K562 (cell line): Measurements from ENCODE around the gene TEX30. TPM values are rescaled to one million over a fixed set of nuclear protein-coding genes. Genes with fewer than 3 reads are reported as not detected.

Experiments
- ATAC-seq: fragments of 200-7000 bp; cut with Tn5 transposase; 3 replicates; pipeline ENCODE4 v1.9.1; 2020; ENCODE audit warnings: moderate library complexity
- BruUV-seq: library from RNA; stranded (reverse); fragments of 400-500 nt; replicated peaks from 2 replicates; lab custom pipeline; 2021; lab: Mats Ljungman, UMichigan
- CTCF ChIA-PET: fragments of 300-600 bp; formaldehyde crosslinking; extraction: SDS; loops from one replicate; lab custom pipeline; 2021; ENCODE audit warnings: low intra/inter-chr PET ratio; lab: Yijun Ruan, JAX
- POLR2A ChIA-PET: fragments of 300-600, 350-650 bp; sonication (Branson Sonifier 250); formaldehyde crosslinking; extraction: SDS; loops from one replicate; lab custom pipeline; 2021; ENCODE audit warnings: antibody characterized with exemption, inconsistent platforms; lab: Yijun Ruan, JAX
- DNase-seq, 4 experiments: peaks; one replicate each; pipeline versions ENCODE4 v3.0.0 to v3.0.0-alpha.2; 2011 to 2018; ENCODE audit warnings: low spot score in 3 of 4, mixed read lengths in 3 of 4; ENCODE audit errors: extremely low read depth in 1 of 4
- FAIRE-seq: peaks from 2 replicates; lab custom pipeline; 2011; peaks lifted over from hg19 to GRCh38; lab: Jason Lieb, UNC
- H2AFZ ChIP-seq: 2 replicates; pipeline ENCODE4 v1.6.0; 2011; ENCODE audit warnings: low read depth, low read length, control low read depth, inconsistent platforms
- H3K27ac ChIP-seq: fragments of 200-600 bp; 3 replicates; pipeline ENCODE4 v1.8.0; 2011; ENCODE audit warnings: low read depth, mild to moderate bottlenecking, control low read depth, inconsistent platforms, low read length, moderate library complexity, mixed read lengths; ENCODE audit errors: extremely low read depth
- H3K27me3 ChIP-seq, 2 experiments: fragments of 300-600 bp in 1 of 2; 2 replicates in 1 of 2; 3 replicates in 1 of 2; pipeline versions ENCODE4 v1.6.0 to v1.8.0; 2011; ENCODE audit warnings: inconsistent platforms in 2 of 2, low read length in 2 of 2, mild to moderate bottlenecking in 1 of 2, mixed read lengths in 1 of 2, moderate library complexity in 1 of 2; ENCODE audit not compliant: control insufficient read depth in 2 of 2, insufficient read depth in 2 of 2
- H3K36me3 ChIP-seq: fragments of 300-600 bp; 3 replicates; pipeline ENCODE4 v1.8.0; 2011; ENCODE audit warnings: mild to moderate bottlenecking, low read length, inconsistent platforms; ENCODE audit not compliant: control insufficient read depth, insufficient read depth
- H3K4me1 ChIP-seq, 2 experiments: fragments of 200-600 bp in 1 of 2; replicated peaks in 1 of 2; 2 replicates in 1 of 2; 3 replicates in 1 of 2; pipeline versions ENCODE4 v1.5.1 to v1.8.0; 2011; ENCODE audit warnings: inconsistent platforms in 2 of 2, low read length in 2 of 2, mild to moderate bottlenecking in 1 of 2, mixed read lengths in 1 of 2, moderate library complexity in 1 of 2; ENCODE audit not compliant: control insufficient read depth in 2 of 2, insufficient read depth in 2 of 2
- H3K4me2 ChIP-seq: 2 replicates; pipeline ENCODE4 v1.6.1; 2011; ENCODE audit warnings: low read length, control low read depth, inconsistent platforms, mixed read lengths; ENCODE audit not compliant: insufficient read depth
- H3K4me3 ChIP-seq: fragments of 200-600 bp; sonication (generic), shearing (Covaris generic); 2 replicates; pipeline ENCODE4 v1.5.1; 2016; ENCODE audit warnings: control low read depth, inconsistent platforms
- H3K79me2 ChIP-seq: fragments of 200-600 bp; 3 replicates; pipeline ENCODE4 v1.8.0; 2011; ENCODE audit warnings: low read length, inconsistent platforms; ENCODE audit not compliant: control insufficient read depth, insufficient read depth
- H3K9ac ChIP-seq, 2 experiments: 2 replicates each; pipeline versions ENCODE4 v1.6.0 to v1.6.1; 2011; ENCODE audit warnings: low read depth in 2 of 2, low read length in 2 of 2, control low read depth in 1 of 2, inconsistent platforms in 1 of 2, mild to moderate bottlenecking in 1 of 2, mixed read lengths in 1 of 2; ENCODE audit not compliant: insufficient read depth in 1 of 2
- H3K9me1 ChIP-seq: one replicate; pipeline ENCODE4 v1.6.0; 2011; ENCODE audit warnings: inconsistent platforms, mild to moderate bottlenecking, low read length, moderate library complexity; ENCODE audit not compliant: control insufficient read depth, insufficient read depth
- H3K9me3 ChIP-seq: replicated peaks from 2 replicates; pipeline ENCODE4 v1.5.1; 2011; ENCODE audit warnings: low read depth, low read length, inconsistent platforms; ENCODE audit not compliant: control insufficient read depth, insufficient read depth
- H4K20me1 ChIP-seq: replicated peaks from 2 replicates; pipeline ENCODE4 v1.6.1; 2011; ENCODE audit warnings: low read length, inconsistent platforms, mixed read lengths; ENCODE audit not compliant: control insufficient read depth, insufficient read depth
- CTCF ChIP-seq, 3 experiments: IDR thresholded peaks in 2 of 3; conservative IDR thresholded peaks in 1 of 3; 2 replicates each; pipeline ENCODE4 v1.5.1; 2011 to 2012; ENCODE audit warnings: low read length in 3 of 3, mild to moderate bottlenecking in 3 of 3, control low read depth in 2 of 3, improper control_type of control experiment in 1 of 3, inconsistent platforms in 1 of 3, low read depth in 1 of 3, mixed read lengths in 1 of 3, moderate library complexity in 1 of 3; ENCODE audit not compliant: insufficient read depth in 2 of 3
- ILK ChIP-seq: fragments of 450-650 bp; IDR thresholded peaks from 2 replicates; pipeline ENCODE4 v1.6.1; 2016; ENCODE audit warnings: missing genetic modification characterization, low read depth, mild to moderate bottlenecking, missing compliant biosample characterization, moderate library complexity, borderline replicate concordance
- MAFK ChIP-seq: IDR thresholded peaks from 2 replicates; pipeline ENCODE4 v1.6.1; 2011; ENCODE audit warnings: low read length, improper control_type of control experiment
- WGBS: fragments of 100-300 bp; shearing (Covaris generic); methylation state at CpG from one replicate; pipeline ENCODE4 v1.1.6; 2016; ENCODE audit warnings: low coverage, mixed read lengths; ENCODE audit not compliant: insufficient coverage; ENCODE audit errors: missing lambda C conversion rate; 5-methylcytosine and 5-hydroxymethylcytosine counted together
- in situ Hi-C: fragments of 300-500 bp; cut with MboI; formaldehyde crosslinking; loops from 4 replicates; pipeline ENCODE4 v1.15.0; 2018; ENCODE audit warnings: inconsistent platforms, mixed read lengths
- intact Hi-C: fragments of 100-400 bp; cut with micrococcal nuclease; formaldehyde crosslinking; loops from 2 replicates; pipeline ENCODE4 v1.14.2; 2022
- polyA plus RNA-seq, 8 experiments: library from polyadenylated mRNA; depleted of rRNA in 4 of 8; stranded (reverse) in 5 of 8; unstranded in 3 of 8; fragments of >200 nt; fragmentation: Nextera tagmentation in 2 of 8; fragmentation: Illumina TruSeq in 1 of 8; extraction: Ambion mirVana in 2 of 8; extraction: Trizol in 1 of 8; gene quantifications; 2 replicates each; pipeline versions ENCODE4 v1.2.1 to v1.2.3, GENCODE V29; 2011 to 2014; ENCODE audit warnings: inconsistent platforms in 1 of 8, missing spikeins in 1 of 8
- total RNA-seq, 7 experiments: library from RNA; depleted of rRNA in 6 of 7; stranded (reverse); fragments of >200 nt in 6 of 7; fragmentation: Illumina TruSeq in 2 of 7; extraction: Trizol in 2 of 7; gene quantifications; 2 replicates each; pipeline versions ENCODE4 v1.2.1 to v1.2.3, GENCODE V29; 2011 to 2021; ENCODE audit warnings: low replicate concordance in 1 of 7

The TEX30 gene
- total and polyA plus RNA-seq, 9 of the 15 experiments (the other 6 are each of a cell fraction or from before 2014, with no cell fraction given), result 24.1 to 143 (median 37.3) TPM

- H3K4me3 ChIP-seq, result no peak overlapping the region
- H3K9me1 ChIP-seq, result no peaks in the 10 kb centered on the region
- FAIRE-seq (no peak), DNase-seq (no peak), ATAC-seq (no peak)
- ChIA-PET POLR2A (no interaction called here), CTCF (no interaction called here)
- TF ChIP-seq CTCF (IDR thresholded peaks at IDR 0.05 in 2 of 3, conservative IDR thresholded peaks at IDR 0.05 in 1 of 3; ENCODE audit: insufficient read depth in 2 of 3, low read depth in 1 of 3, low read length in 3 of 3) (0 out of 6 replicates have a peak, but pooled peaks of 1 of the 3 experiments have one; percentile 2), ILK (no peak), MAFK (no peak)
- 87% methylated on average over 4 of the region's 4 CpGs for WGBS
- H3K9ac ChIP-seq, result no peak overlapping the region
- H3K27ac ChIP-seq, result no peak overlapping the region
- peaks cover 11 to 26% of the 10 kb centered on the region in 2 experiments; a peak in 4 of 5 replicates for H3K4me1 ChIP-seq
- in situ Hi-C loops (no loop called here), intact Hi-C loops (loop anchor here (2.0 to 10.0 kb wide), 2 partner anchors 43 to 105 kb away; no protein-coding TSS in a partner anchor)
- H3K79me2 ChIP-seq, result peaks cover 24% of the 10 kb centered on the region
- H3K36me3 ChIP-seq, result peaks cover 34% of the 10 kb centered on the region; the same call in 1 of the 3 replicates
- H3K27me3 ChIP-seq, result no peaks in the 10 kb centered on the region
- H3K4me2 ChIP-seq, result no peak overlapping the region
- H3K9me3 ChIP-seq, result no peaks in the 10 kb centered on the region
- no TSS peak for BruUV-seq
- H4K20me1 ChIP-seq, result no peaks in the 10 kb centered on the region
- no peak overlapping the region for H2AFZ ChIP-seq
Observed at GRCh38 chr13:102769679-102770078, 3.9 kb downstream of the TEX30 start.
